Astrocyte (in vitro differentiated cells and primary cell): ENCODE measurements around the gene CLNS1A.

Experiments used
- CTCF ChIP-seq: IDR thresholded peaks from 2 replicates; pipeline ENCODE4 v1.5.1; 2011; ENCODE audit warnings: low read depth, mild to moderate bottlenecking, inconsistent platforms, low read length, moderate library complexity; ENCODE audit not compliant: insufficient read depth
- EZH2 ChIP-seq: IDR thresholded peaks from 2 replicates; pipeline ENCODE4 v1.6.1; 2012; ENCODE audit warnings: mild to moderate bottlenecking, low read length, inconsistent platforms; ENCODE audit not compliant: insufficient read depth

GRCh38 chr11:77602381-77603088 lies 35.1 kb downstream of the CLNS1A start:
- no peak for TF ChIP-seq CTCF
- no peak for TF ChIP-seq EZH2
